Sciatic nerve (tissue), 2 donors: ENCODE results near the gene ASGR2. TPM values are rescaled to one million over a fixed set of nuclear protein-coding genes. Genes with fewer than 3 reads are reported as not detected.
A peak's percentile ranks its signal among the peaks of the same experiment; 100 is the strongest.
"Not testable (repeated sequence)": the region's sequence is repeated elsewhere in the genome, so short reads cannot be mapped to it uniquely, and the experiment has no call there.

Source experiments
- ATAC-seq: fragments of 200-7000 bp; cut with Tn5 transposase; one replicate; pipeline ENCODE4 v1.9.1; 2020; ENCODE audit warnings: mild to moderate bottlenecking, moderate library complexity
- DNase-seq: peaks from one replicate; pipeline ENCODE4 v3.0.0-alpha.2; 2020; ENCODE audit warnings: low spot score
- intact Hi-C: fragments of 100-400 bp; cut with DNase I; formaldehyde crosslinking; loops from one replicate; pipeline ENCODE4 v1.14.2; 2022
- total RNA-seq: library from RNA; stranded (reverse); fragmentation: NEBNext Ultra II Directional; extraction: Animal tissue kit (Norgen Biotek cat#: 25700); gene quantifications from one replicate; pipeline ENCODE4 v1.2.1, GENCODE V29; 2021
- donor health status: DM: no; HTN: no; CAD: no.
- donor health status: DM: no; HTN: no; CAD: no.

ASGR2 gene
- total RNA-seq, 1 donor from 2014 or later = 1.1 TPM

- ATAC-seq = no peak
- peak; percentile 35 for DNase-seq
- intact Hi-C loops = no loop called here
Measured at GRCh38 chr17:7129311-7129710, 14.7 kb upstream of the ASGR2 start.

- DNase-seq (peak; percentile 17), ATAC-seq (no peak)
Measured at GRCh38 chr17:7128160-7128559, 13.5 kb upstream of the ASGR2 start.

GRCh38 chr17:7127501-7127900 is 12.9 kb upstream of the ASGR2 start:
- ATAC-seq, intact Hi-C loops, DNase-seq: not testable (repeated sequence)

More at GRCh38 chr17:7128160-7128559, 13.5 kb upstream of the ASGR2 start:
- intact Hi-C loops = no loop called here

GRCh38 chr17:7126386-7126785 is 11.8 kb upstream of the ASGR2 start:
- intact Hi-C loops, ATAC-seq, DNase-seq: not testable (repeated sequence)

- ATAC-seq (no peak), DNase-seq (no peak)
- intact Hi-C loops = no loop called here
Measured at GRCh38 chr17:7124923-7125322, 10.3 kb upstream of the ASGR2 start.

GRCh38 chr17:7123844-7124243 is 9.2 kb upstream of the ASGR2 start:
- ATAC-seq (no peak), DNase-seq (no peak)
- intact Hi-C loops = no loop called here

GRCh38 chr17:7122381-7122780 is 7.8 kb upstream of the ASGR2 start:
- no peak for ATAC-seq

GRCh38 chr17:7120635-7121034 is 6.0 kb upstream of the ASGR2 start:
- DNase-seq = peak; percentile 45
- ATAC-seq = peak; percentile 77
- intact Hi-C loops = not testable (repeated sequence)

More at GRCh38 chr17:7122381-7122780, 7.8 kb upstream of the ASGR2 start:
- intact Hi-C loops = no loop called here
- DNase-seq = no peak

GRCh38 chr17:7120123-7120522 is 5.5 kb upstream of the ASGR2 start:
- DNase-seq (peak; percentile 2), ATAC-seq (peak; percentile 91)
- intact Hi-C loops = no loop called here

- intact Hi-C loops = loop anchor here (5.0 kb wide), 1 partner anchor 887 kb away; no protein-coding TSS in a partner anchor
- DNase-seq = no peak
- ATAC-seq = peak; percentile 23
Measured at GRCh38 chr17:7119314-7119713, 4.7 kb upstream of the ASGR2 start.

- DNase-seq = no peak
- intact Hi-C loops = loop anchor here (5.0 kb wide), 2 partner anchors 883 to 1858 kb away; no protein-coding TSS in a partner anchor
- ATAC-seq = peak; percentile 65
Measured at GRCh38 chr17:7114875-7115614, 423 bp upstream of the ASGR2 start.

- DNase-seq (no peak), ATAC-seq (no peak)
- intact Hi-C loops = loop anchor here (5.0 kb wide), 1 partner anchor 1856 kb away; no protein-coding TSS in a partner anchor
Measured at GRCh38 chr17:7113273-7114071, 1.1 kb downstream of the ASGR2 start.

- intact Hi-C loops = loop anchor here (5.0 kb wide), 1 partner anchor 1855 kb away; no protein-coding TSS in a partner anchor
- DNase-seq (no peak), ATAC-seq (no peak)
Measured at GRCh38 chr17:7112510-7113108, 2.0 kb downstream of the ASGR2 start.

- DNase-seq = no peak
- intact Hi-C loops = loop anchor here (5.0 kb wide), 1 partner anchor 1855 kb away; no protein-coding TSS in a partner anchor
- ATAC-seq = no peak
Measured at GRCh38 chr17:7111784-7112509, 2.7 kb downstream of the ASGR2 start.

- ATAC-seq (no peak), DNase-seq (no peak)
- intact Hi-C loops = loop anchor here (5.0 kb wide), 1 partner anchor 1853 kb away; no protein-coding TSS in a partner anchor
Measured at GRCh38 chr17:7110617-7111306, 3.9 kb downstream of the ASGR2 start.

- DNase-seq = no peak
- ATAC-seq = no peak
- intact Hi-C loops = loop anchor here (5.0 kb wide), 1 partner anchor 1852 kb away; no protein-coding TSS in a partner anchor
Measured at GRCh38 chr17:7109461-7110322, 4.9 kb downstream of the ASGR2 start.

- no peak for DNase-seq
- ATAC-seq = no peak
- intact Hi-C loops = no loop called here
Measured at GRCh38 chr17:7108981-7109380, 5.6 kb downstream of the ASGR2 start.
